Stromal cell of bone marrow (primary cell): ENCODE results near the gene CALCA.
"Not testable (repeated sequence)": the region's sequence is repeated elsewhere in the genome, so short reads cannot be mapped to it uniquely, and the experiment has no call there.

ENCODE experiments used
- DNase-seq: peaks from one replicate; pipeline ENCODE4 v3.0.0-alpha.2; 2012; ENCODE audit warnings: low read depth

The CALCA gene

DNA sequence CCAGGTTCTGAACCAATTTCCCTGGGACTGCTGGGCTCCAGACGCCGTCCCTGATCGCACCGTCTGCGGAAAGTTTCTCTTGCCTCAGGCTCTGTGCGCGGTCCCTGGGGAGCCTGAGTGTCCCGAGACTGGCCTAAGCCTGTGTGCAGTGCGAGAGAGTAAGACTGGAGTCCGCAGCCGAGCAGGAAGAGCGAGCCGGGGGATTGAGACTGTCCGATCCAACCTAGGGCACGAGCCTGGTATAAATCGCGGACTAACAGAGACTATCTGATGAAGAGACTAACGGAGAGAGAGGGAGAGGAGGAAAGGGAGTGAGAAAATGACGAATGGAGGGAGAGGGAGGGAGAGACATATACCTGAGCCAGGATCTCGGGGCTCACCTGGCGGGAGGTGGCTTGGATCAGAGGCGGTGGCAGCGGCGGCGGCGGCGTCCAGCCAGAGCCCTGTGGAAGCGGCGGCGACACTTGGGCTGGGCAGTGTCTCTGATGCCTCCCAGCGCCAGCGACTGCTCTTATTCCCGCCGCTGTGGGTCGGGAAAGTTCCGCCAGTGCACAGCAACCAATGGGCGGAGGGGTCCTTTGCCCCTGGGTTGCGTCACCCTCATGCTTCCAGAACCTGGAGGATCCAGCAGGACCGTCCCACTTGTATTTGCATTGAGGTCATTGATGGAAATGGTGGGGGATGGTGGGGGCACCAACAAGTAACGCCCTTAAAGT, at the start of gene CALCA:
Gene CALCA (minus strand): TSS at position 487 of the 716 bp plus-strand sequence. CDS start 1,159 bp downstream, outside the sequence.
- no peak for DNase-seq

GRCh38 chr11:15016200-15016599, 44.0 kb upstream of the CALCA start:
- DNase-seq: no peak

DNA sequence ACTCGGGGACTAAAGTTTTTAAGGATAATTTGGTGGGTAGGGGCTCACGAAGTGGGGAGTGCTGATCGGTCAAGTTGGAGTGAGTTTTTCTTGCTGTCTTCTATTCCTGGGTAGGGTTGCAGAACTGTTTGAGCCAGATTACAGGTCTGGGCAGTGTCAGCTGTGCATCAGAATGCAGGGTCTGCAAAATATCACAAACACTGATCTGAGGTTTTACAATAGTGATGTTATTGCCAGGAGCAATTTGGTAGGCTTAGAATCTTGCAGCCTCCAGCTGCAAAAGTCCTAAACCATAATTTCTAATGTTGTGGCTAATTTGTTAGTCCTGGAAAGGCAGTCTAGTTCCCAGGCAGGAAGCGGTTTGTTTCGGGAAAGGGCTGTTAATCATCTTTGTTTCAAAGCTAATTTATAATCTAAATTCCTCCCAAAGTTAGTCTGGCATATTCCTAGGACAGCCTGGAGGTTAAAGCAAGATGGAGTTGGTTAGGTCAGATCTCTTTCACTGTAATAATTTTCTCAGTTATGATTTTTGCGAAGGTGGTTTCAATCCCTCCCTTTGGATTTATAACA, 39.7 kb upstream of the CALCA start:
- no peak for DNase-seq

DNA sequence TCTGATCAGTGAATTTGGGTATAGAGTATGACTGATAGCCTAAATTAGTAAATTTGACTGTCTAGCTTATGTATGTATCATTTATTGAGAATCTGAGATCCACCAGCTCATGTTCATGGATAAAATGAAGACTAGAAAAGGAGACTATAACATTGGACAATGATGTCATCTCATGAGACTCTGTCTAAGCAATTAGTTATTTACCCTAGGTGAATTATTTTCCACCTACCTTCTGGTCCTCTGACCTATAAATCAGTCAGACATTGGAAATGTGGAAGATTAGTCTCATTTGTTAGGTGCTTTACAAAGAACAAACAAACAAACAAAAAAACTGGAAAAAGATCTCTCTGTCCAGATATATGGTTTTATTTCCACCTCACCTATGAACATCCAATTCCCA, 38.7 kb upstream of the CALCA start:
- DNase-seq: no peak

GRCh38 chr11:15006139-15006759, 34.1 kb upstream of the CALCA start:
- DNase-seq: peak; percentile 8

GRCh38 chr11:14988133-14988532, 16.0 kb upstream of the CALCA start:
- not testable (repeated sequence) for DNase-seq

DNA sequence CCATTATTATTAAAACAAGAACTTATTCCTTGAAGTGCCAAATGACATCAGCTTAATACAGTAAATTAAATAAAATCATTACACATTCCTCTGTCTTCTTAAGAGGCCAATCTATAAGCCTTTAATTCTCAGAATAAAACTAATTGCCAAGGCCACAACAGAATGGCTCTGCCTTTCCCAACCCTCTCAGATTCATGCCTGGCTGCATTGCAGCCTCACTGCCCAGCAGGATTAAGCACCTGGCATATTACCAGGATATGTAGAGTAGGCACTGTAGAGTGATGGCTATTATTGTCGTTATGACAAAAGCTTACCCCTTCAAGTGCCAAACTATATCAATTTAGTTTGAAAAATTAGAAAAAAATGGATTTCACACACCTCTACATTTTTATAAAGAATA, 9.4 kb upstream of the CALCA start:
- DNase-seq: no peak

DNA sequence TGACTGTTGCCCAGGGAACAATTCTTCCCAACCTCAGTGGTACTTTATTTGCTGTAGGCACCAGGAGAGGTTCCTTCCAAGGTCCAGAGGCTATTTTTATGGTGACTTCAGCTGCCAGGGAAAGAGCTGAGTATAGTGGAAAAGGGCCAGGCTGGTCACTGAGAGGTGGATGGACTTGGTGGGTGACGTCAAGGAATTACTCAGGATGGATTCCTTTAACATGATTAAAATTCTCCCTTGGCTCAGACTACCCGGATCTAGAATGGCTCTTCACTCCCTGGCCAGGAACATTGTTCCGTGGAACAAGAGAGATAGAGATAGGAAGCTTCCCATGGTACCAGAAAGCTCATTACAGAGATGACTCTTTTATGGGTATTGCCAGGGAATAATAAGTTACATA, 8.7 kb upstream of the CALCA start:
- peak; percentile 72 for DNase-seq

- no peak for DNase-seq
Observed at GRCh38 chr11:14977101-14977880, 5.1 kb upstream of the CALCA start.

DNA sequence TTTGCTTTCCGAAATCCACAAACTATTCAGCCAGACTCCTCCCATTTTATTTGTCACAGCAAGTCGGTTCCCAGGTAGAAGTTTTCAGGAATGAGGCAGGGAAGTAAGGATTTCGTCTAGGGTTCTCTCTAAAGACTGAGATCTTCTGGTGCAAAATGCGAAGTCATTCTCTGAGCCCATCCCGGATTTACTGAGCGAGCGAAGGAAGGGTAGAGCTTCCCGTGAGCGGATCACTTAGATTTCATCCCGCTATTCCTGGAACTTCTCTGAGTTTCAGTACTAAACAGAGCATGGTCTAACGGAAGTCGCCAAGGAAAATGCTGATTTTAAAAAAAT, 3.1 kb upstream of the CALCA start:
- DNase-seq: no peak

GRCh38 chr11:14974515-14975251, 2.5 kb upstream of the CALCA start:
- DNase-seq: no peak

- DNase-seq: no peak
Observed at GRCh38 chr11:14973621-14974514, 1.7 kb upstream of the CALCA start.

GRCh38 chr11:14972581-14973495, 687 bp upstream of the CALCA start:
- no peak for DNase-seq

DNA sequence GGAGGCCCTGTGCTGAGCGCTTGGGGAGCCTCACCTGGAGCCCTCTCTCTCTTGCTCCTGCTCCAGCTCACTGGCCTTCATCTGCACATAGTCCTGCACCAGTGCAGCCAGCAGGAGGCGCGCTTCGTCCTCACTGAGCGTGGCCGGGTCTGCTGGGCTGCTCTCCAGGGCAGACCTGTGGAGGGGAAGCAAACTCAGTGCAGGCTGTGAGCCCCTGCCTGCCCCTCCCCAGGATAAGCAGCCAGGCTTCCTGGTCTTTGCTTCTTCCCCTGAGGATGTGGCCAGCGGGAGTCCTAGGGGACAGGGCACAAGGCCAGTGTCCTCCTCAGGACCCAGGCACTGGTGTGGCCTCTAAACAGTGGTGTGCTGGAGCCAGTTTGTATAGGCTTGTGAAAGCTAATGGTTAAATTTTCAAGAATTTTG, 2.2 kb downstream of the CALCA start:
- no peak for DNase-seq

DNA sequence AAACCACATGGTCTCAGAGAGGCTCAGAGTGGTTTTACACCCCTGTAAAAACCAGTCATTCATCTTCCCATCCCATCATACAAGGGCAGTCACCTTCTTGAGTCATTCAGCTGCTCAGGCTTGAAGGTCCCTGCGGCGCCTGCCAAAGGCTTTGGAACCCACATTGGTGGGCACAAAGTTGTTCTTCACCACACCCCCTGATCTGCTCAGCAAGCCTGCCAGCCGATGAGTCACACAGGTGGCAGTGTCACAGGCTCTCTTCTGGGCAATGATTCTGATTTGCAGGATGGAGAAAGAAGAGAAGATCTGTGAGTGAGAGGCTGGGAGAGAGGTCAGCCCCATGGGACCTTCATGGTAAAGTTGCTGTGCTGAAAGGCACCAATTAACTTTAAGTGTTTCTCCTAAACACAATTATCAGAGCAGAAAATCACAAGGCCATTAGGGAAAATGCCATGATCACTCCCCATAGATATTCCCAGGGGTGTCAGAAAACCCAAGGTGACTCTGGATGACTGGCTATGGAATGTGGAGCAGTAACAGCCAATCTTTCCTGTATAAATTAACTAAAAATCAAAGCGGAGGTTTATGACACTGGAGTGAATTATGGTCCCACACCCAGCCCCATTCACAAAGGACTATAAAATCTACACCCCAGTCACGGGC, 4.4 kb downstream of the CALCA start:
- no peak for DNase-seq

- no peak for DNase-seq
Observed at GRCh38 chr11:14956111-14956510, 16.0 kb downstream of the CALCA start.

DNA sequence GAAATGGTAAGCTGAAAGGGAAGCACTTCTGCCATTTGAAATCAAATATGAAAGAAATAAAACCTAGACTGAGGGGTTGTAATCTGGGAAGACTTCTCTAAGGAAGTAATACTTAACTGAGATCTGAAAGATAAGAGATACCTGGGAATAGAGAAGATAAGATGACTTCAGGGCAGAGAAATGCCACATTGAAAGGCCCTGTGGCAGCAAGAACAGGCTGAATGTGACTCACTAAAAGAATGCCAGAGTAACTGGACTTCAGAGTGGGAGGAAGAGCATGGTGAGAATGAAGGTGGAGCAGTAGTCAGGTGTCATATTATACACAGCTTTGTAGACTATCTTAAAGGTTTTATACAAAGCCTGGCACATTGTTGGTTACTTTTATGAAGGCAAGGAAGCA, 17.6 kb downstream of the CALCA start:
- no peak for DNase-seq

DNA sequence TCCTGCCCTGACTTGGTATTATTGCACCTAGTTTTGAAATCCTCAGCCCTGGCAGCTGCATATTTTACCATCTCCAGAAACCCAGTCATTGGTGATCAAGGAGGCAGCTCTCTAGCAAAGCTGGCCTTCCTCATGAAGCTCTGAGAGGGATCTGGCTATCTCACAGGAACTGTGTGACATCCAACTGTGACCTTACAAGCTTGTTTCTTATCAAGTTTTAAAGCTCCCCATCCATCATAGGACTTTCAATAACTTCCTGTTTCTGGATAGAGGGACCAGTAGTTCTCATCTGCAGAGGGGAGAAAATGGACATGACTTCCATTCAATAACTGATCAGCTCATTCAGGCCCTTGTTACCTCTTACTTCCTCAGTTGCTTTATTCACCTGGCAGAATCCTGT, 18.2 kb downstream of the CALCA start:
- no peak for DNase-seq

- no peak for DNase-seq
Observed at GRCh38 chr11:14949437-14950147, 22.6 kb downstream of the CALCA start.
